ENCODE results near the gene LZTS2.
A peak's percentile ranks its signal among the peaks of the same experiment; 100 is the strongest.

DNA sequence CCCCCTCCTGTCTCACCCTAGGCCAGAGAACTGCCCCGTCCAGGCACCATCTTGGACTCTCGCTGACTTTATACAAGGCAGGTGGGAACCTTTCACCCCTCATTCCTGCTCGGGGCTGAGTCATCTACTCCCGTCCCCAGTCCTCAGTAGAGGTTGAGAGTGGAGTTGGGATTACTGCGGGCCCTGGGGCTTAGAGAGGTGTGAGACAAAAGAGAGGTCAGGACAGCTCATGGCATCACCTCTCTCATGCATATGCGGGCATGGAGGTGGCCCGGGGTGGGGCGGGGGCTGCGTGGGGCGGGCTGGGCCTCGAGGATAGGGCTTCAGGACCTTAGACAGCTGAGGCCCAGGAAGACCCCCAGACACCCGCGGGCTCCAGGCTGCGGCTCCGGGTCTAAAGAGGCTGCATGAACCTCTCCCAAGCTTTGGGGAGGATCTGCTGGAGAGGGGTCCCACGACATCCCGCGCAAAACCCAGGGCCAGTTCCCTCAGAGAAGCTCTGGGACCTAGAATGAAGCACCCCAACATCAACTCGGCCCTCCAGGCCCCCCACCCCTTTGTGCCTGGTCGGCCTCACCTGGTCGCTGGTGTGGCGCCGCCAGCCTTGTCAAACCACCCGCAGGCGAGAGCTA, 31.0 kb downstream of the LZTS2 start:
- TF ChIP-seq ZSCAN30 (tag by site-specific recombination; IDR thresholded peaks at IDR 0.05), result no peak
- TF ChIP-seq, protein P1, sequence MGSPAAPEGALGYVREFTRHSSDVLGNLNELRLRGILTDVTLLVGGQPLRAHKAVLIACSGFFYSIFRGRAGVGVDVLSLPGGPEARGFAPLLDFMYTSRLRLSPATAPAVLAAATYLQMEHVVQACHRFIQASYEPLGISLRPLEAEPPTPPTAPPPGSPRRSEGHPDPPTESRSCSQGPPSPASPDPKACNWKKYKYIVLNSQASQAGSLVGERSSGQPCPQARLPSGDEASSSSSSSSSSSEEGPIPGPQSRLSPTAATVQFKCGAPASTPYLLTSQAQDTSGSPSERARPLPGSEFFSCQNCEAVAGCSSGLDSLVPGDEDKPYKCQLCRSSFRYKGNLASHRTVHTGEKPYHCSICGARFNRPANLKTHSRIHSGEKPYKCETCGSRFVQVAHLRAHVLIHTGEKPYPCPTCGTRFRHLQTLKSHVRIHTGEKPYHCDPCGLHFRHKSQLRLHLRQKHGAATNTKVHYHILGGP (tag by site-specific recombination; IDR thresholded peaks at IDR 0.05), result no peak
- TF ChIP-seq ZNF426 (tag by site-specific recombination; IDR thresholded peaks at IDR 0.05), result no peak
- TF ChIP-seq ZNF23 (tag by site-specific recombination; IDR thresholded peaks at IDR 0.05; ENCODE audit: borderline replicate concordance), result no peak
- TF ChIP-seq ZBTB7A (tag by site-specific recombination; IDR thresholded peaks at IDR 0.05; ENCODE audit: low read depth), result peak; percentile 54; the same call in 1 of the 2 replicates
